Endothelial cell of umbilical vein (primary cell): ENCODE data around the gene RAC3.

Source experiments
- EZH2 ChIP-seq: IDR thresholded peaks from 2 replicates; pipeline ENCODE4 v1.6.1; 2012; ENCODE audit warnings: borderline replicate concordance, low read depth, mild to moderate bottlenecking, moderate library complexity, low read length, inconsistent platforms; ENCODE audit not compliant: severe bottlenecking
- POLR2A ChIP-seq: IDR thresholded peaks from 2 replicates; pipeline ENCODE4 v1.6.1; 2012; ENCODE audit warnings: low read depth, mild to moderate bottlenecking, control low read depth, low read length
- TF ChIP-seq, protein P1 (sequence below), 2 donors: IDR thresholded peaks; 1 replicate in 1 of 2; 2 replicates in 1 of 2; pipeline ENCODE4 v1.5.1; 2011; ENCODE audit warnings: low read length in 2 of 2, mild to moderate bottlenecking in 2 of 2, moderate library complexity in 2 of 2, control low read depth in 1 of 2, inconsistent platforms in 1 of 2, low read depth in 1 of 2; ENCODE audit not compliant: insufficient read depth in 1 of 2; ENCODE audit errors: extremely low read depth in 1 of 2

DNA sequence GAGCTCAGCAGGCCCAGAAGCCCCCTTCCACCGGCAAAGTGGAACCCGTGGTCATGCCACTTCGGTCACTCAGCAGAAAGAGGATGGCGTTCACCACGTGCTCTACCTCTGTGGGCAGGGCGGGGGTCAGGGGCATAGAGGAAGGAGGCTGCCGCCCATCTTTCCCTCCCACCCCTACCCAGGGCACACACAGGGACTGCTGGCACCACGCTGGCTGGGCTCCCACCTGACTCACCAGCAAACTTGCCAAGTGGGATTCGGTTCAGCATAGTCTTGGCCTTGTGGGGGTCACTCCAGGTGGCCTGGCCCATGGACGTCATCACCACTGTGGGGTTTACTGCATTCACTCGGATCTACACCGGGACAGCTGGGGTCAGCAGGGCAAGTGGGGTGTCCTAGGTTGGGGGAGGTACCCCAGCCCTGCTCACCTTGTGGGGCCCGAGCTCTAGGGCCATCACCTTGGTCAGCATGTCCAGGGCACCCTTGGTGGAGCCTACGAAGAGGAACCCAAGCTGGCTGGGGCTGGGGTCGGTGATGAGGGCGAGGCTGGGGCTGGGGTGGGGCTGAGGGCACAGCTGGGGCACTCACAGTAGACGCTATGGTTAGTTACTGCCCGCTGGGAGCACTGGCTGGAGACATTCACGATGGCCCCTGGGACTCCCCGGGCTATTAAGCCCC, 4.6 kb downstream of the RAC3 start:
- TF ChIP-seq, protein P1, sequence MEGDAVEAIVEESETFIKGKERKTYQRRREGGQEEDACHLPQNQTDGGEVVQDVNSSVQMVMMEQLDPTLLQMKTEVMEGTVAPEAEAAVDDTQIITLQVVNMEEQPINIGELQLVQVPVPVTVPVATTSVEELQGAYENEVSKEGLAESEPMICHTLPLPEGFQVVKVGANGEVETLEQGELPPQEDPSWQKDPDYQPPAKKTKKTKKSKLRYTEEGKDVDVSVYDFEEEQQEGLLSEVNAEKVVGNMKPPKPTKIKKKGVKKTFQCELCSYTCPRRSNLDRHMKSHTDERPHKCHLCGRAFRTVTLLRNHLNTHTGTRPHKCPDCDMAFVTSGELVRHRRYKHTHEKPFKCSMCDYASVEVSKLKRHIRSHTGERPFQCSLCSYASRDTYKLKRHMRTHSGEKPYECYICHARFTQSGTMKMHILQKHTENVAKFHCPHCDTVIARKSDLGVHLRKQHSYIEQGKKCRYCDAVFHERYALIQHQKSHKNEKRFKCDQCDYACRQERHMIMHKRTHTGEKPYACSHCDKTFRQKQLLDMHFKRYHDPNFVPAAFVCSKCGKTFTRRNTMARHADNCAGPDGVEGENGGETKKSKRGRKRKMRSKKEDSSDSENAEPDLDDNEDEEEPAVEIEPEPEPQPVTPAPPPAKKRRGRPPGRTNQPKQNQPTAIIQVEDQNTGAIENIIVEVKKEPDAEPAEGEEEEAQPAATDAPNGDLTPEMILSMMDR (IDR thresholded peaks at IDR 0.05; ENCODE audit: extremely low read depth in 1 of 2, insufficient read depth in 1 of 2, low read depth in 1 of 2, low read length in 2 of 2), result no peak
- TF ChIP-seq EZH2, result no peak
- TF ChIP-seq POLR2A, result no peak
